GM10248 (cell line): ENCODE data around the gene SDK1.
"Not testable (repeated sequence)": the region's sequence is repeated elsewhere in the genome, so short reads cannot be mapped to it uniquely, and the experiment has no call there.

Experiments
- CTCF ChIA-PET: fragments of 300-600 bp; sonication (Branson Sonifier 250); formaldehyde crosslinking; extraction: SDS; loops from one replicate; lab custom pipeline; 2021; ENCODE audit warnings: antibody characterized with exemption; lab: Yijun Ruan, JAX
- POLR2A ChIA-PET: fragments of 350-650 bp; sonication (Branson Sonifier 250); formaldehyde crosslinking; extraction: SDS; loops from one replicate; lab custom pipeline; 2020; ENCODE audit warnings: antibody characterized with exemption; lab: Yijun Ruan, JAX
- DNase-seq: peaks from one replicate; pipeline ENCODE4 v3.0.0; 2012; ENCODE audit errors: extremely low spot score
- TF ChIP-seq, protein P1 (sequence below): IDR thresholded peaks from 2 replicates; pipeline ENCODE4 v1.5.1; 2012; ENCODE audit warnings: mild to moderate bottlenecking, low read depth; ENCODE audit errors: extremely low read depth, missing control alignments, control extremely low read depth

Gene SDK1

DNA sequence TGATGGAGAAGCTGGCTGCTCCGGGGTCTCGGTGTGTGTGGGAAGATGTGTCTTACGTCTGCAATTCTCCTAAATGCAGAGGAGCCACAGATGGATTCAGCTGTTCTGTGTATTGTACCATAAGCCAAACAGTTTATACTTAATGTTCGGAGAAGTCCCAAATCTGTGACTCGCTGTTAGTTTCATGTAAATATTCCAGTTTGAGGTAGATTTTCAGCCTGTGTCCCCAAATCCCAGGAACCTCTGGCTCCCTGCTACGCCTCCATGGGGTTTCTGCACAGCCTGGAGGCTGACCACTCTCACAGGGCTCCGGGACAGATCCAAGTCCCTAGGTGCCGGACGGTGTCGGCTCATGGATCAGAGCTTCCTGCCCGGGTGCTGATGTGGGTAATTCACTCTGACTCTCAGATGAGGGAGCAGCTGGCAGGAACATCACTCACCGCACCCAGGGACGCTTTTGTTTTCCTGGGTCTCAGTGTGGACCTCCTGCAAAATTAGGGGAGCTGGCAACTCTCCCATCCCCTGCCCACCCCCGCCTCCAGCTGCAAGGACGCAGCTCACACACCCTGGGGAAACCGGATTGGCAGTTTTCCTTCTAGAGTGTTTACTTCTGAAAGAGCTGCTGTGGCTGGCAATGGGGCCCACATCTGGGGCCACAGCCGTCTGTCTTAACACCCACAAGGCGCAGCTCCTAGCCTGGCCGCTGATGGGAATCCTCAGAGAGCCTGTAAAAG lies 960.0 kb downstream of the SDK1 start:
- CTCF ChIA-PET, result no interaction called here
- TF ChIP-seq, protein P1, sequence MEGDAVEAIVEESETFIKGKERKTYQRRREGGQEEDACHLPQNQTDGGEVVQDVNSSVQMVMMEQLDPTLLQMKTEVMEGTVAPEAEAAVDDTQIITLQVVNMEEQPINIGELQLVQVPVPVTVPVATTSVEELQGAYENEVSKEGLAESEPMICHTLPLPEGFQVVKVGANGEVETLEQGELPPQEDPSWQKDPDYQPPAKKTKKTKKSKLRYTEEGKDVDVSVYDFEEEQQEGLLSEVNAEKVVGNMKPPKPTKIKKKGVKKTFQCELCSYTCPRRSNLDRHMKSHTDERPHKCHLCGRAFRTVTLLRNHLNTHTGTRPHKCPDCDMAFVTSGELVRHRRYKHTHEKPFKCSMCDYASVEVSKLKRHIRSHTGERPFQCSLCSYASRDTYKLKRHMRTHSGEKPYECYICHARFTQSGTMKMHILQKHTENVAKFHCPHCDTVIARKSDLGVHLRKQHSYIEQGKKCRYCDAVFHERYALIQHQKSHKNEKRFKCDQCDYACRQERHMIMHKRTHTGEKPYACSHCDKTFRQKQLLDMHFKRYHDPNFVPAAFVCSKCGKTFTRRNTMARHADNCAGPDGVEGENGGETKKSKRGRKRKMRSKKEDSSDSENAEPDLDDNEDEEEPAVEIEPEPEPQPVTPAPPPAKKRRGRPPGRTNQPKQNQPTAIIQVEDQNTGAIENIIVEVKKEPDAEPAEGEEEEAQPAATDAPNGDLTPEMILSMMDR, result no peak
- POLR2A ChIA-PET, result no interaction called here
- no peak for DNase-seq

DNA sequence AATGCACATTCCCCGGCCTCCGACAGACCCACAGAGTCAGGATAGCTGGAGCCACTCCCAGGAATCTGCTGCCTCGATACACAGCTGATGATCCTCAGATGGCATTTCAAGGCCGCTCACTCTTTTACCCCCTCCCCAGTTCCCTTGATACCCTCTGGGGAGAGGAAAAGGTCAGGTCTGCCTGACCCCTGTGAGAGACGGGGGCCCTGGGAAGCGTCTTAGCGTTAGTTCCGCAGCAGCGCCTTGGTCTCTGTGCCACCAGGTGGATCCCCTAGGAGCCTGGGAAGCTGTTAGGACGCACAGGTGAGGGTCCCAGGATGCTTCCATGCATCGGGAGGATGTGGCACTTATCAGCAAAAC lies 960.5 kb downstream of the SDK1 start:
- DNase-seq, result no peak
- ChIA-PET CTCF (no interaction called here), POLR2A (no interaction called here)
- TF ChIP-seq, protein P1, result no peak

DNA sequence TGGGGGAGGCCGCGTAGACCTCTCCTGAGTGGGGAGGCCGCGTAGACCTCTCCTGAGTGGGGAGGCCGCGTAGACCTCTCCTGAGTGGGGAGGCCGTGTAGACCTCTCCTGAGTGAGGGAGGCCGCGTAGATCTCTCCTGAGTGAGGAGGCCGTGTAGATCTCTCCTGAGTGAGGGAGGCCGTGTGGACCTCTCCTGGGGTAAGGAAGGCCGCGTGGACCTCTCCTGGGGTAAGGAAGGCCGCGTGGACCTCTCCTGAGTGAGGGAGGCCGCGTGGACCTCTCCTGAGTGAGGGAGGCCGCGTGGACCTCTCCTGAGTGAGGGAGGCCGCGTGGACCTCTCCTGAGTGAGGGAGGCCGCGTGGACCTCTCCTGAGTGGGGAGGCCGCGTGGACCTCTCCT lies 963.2 kb downstream of the SDK1 start:
- POLR2A ChIA-PET, DNase-seq, CTCF ChIA-PET: not testable (repeated sequence)

DNA sequence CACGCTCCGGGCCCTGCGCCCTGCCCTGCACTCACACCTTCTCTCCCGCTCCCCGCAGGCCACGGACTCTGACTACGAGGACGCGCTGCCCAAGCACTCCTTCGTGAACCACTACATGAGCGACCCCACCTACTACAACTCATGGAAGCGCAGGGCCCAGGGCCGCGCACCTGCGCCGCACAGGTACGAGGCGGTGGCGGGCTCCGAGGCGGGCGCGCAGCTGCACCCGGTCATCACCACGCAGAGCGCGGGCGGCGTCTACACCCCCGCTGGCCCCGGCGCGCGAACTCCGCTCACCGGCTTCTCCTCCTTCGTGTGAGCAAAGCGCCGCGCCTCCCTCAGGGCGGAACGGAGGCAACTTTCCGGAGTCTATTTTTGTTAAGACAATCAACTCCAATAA lies 964.0 kb downstream of the SDK1 start:
- no peak for DNase-seq
- TF ChIP-seq, protein P1, result no peak
- POLR2A ChIA-PET, result no interaction called here
- CTCF ChIA-PET, result no interaction called here

DNA sequence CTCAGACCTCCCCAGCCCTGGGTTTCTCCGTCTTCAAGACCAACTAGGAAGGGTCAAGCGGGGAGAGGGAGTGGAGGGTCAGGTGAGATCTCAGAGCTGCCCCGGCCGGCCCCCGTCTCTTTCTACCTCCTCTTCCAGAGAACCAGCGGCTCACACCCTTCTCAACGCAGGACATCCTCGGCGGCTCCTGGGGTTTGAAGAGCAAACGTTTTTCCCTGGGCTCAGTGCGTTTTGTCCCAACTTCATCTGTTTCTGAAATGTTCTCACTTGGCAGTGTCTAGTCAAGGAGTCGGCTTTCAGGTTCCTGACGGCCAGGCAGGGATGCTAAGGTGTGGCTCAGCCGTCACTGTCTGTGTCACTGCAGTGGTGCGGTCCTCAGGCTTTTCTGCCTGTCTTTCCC lies 964.6 kb downstream of the SDK1 start:
- no peak for DNase-seq
- POLR2A ChIA-PET, result no interaction called here
- TF ChIP-seq, protein P1, result no peak
- CTCF ChIA-PET, result no interaction called here

DNA sequence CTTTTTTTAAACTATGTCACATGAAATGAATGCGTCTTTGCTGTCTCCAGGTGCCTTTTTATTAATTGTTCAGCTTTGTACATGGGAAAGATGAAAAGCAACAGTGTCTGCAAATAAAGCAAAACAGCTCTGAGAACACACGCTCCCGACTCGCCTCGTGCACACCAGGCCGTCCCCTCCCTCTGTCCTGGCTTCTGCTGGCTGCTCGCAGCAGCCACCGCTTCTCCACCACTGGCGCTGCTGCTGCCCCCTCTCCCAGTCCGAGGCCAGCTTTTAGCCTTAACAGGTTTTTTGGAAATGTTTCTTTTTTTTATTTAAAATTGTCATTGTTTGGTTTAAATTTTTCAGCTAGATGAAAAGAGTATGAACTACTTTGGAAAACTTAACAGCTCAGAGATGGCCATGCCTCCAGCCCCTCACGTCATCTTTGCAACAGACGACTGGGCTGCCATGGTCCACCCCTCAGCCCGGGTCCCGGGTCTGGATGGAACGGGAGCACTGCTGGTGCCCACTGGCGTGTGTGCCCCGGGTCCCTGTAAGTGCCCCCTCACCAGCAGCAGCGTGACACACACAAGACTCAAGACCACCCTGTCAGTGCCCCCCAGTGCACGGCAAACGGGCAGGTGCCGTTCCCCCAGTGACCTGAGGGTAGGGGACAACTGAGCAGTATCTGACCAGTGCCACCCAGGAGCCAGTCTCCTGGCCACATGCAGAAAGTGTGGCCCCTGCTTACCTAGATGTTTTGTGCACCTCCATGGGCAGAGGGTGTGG lies 965.4 kb downstream of the SDK1 start:
- TF ChIP-seq, protein P1, result no peak
- POLR2A ChIA-PET, result no interaction called here
- CTCF ChIA-PET, result no interaction called here
- no peak for DNase-seq
